K562 (cell line): ENCODE results near the gene MGAT4B. TPM values are rescaled to one million over a fixed set of nuclear protein-coding genes. Genes with fewer than 3 reads are reported as not detected.

Source experiments
- BMI1 ChIP-seq: fragments of 150-350 bp; IDR thresholded peaks from 2 replicates; pipeline ENCODE4 v1.6.1; 2014; ENCODE audit warnings: low read length
- CTBP1 ChIP-seq: fragments of 450-650 bp; IDR thresholded peaks from 2 replicates; pipeline ENCODE4 v1.6.1; 2016; ENCODE audit warnings: borderline replicate concordance
- DNMT1 ChIP-seq: fragments of 450-650 bp; IDR thresholded peaks from 2 replicates; pipeline ENCODE4 v1.6.1; 2016; ENCODE audit warnings: antibody characterized with exemption, mild to moderate bottlenecking
- EHMT2 ChIP-seq: fragments of 450-650 bp; IDR thresholded peaks from 2 replicates; pipeline ENCODE4 v1.6.1; 2018; ENCODE audit warnings: antibody characterized with exemption
- MAX ChIP-seq: sonication (generic); formaldehyde crosslinking; IDR thresholded peaks from 2 replicates; pipeline ENCODE4 v1.9.0; 2022; ENCODE audit warnings: mild to moderate bottlenecking, missing genetic modification reagents
- MBD2 ChIP-seq: sonication (generic); IDR thresholded peaks from 2 replicates; pipeline ENCODE4 v1.6.1; 2016; ENCODE audit warnings: low read depth, borderline replicate concordance
- MCM7 ChIP-seq, 2 experiments: fragments of 450-650 bp; IDR thresholded peaks; 2 replicates each; pipeline ENCODE4 v1.6.1; 2016 to 2018
- MEIS2 ChIP-seq: fragments of 450-650 bp; IDR thresholded peaks from 2 replicates; pipeline ENCODE4 v1.6.1; 2014; ENCODE audit warnings: mild to moderate bottlenecking; ENCODE audit not compliant: partially characterized antibody
- MGA ChIP-seq: fragments of 450-650 bp; IDR thresholded peaks from 2 replicates; pipeline ENCODE4 v1.6.1; 2016; ENCODE audit warnings: mild to moderate bottlenecking, moderate library complexity
- NKRF ChIP-seq: fragments of 450-650 bp; IDR thresholded peaks from 2 replicates; pipeline ENCODE4 v1.6.1; 2016; ENCODE audit warnings: borderline replicate concordance
- PKNOX1 ChIP-seq: fragments of 450-650 bp; IDR thresholded peaks from 2 replicates; pipeline ENCODE4 v1.6.1; 2016
- TARDBP ChIP-seq: fragments of 450-650 bp; IDR thresholded peaks from 2 replicates; pipeline ENCODE4 v1.6.1; 2016
- ZNF165 ChIP-seq: fragments of 250-450 bp; sonication (Bioruptor Pico); IDR thresholded peaks from 2 replicates; pipeline ENCODE4 v1.4.0; 2020; ENCODE audit warnings: borderline replicate concordance
- ZNF175 ChIP-seq: fragments of 200-800 bp; sonication (Bioruptor generic); IDR thresholded peaks from 2 replicates; pipeline ENCODE4 v1.6.1; 2016; ENCODE audit warnings: low read depth, mild to moderate bottlenecking, missing genetic modification characterization, missing compliant biosample characterization
- polyA plus RNA-seq, 8 experiments: library from polyadenylated mRNA; depleted of rRNA in 4 of 8; stranded (reverse) in 5 of 8; unstranded in 3 of 8; fragments of >200 nt; fragmentation: Nextera tagmentation in 2 of 8; fragmentation: Illumina TruSeq in 1 of 8; extraction: Ambion mirVana in 2 of 8; extraction: Trizol in 1 of 8; gene quantifications; 2 replicates each; pipeline versions ENCODE4 v1.2.1 to v1.2.3, GENCODE V29; 2011 to 2014; ENCODE audit warnings: inconsistent platforms in 1 of 8, missing spikeins in 1 of 8
- total RNA-seq, 7 experiments: library from RNA; depleted of rRNA in 6 of 7; stranded (reverse); fragments of >200 nt in 6 of 7; fragmentation: Illumina TruSeq in 2 of 7; extraction: Trizol in 2 of 7; gene quantifications; 2 replicates each; pipeline versions ENCODE4 v1.2.1 to v1.2.3, GENCODE V29; 2011 to 2021; ENCODE audit warnings: low replicate concordance in 1 of 7

MGAT4B gene
- total and polyA plus RNA-seq, 9 of the 15 experiments (the other 6 are each of a cell fraction or from before 2014, with no cell fraction given) = 0.34 to 133 (median 75.4) TPM

GRCh38 chr5:179762079-179762780 is 44.4 kb downstream of the MGAT4B start (continued):
- TF ChIP-seq PKNOX1 (peak; percentile 65), ZNF165 (CRISPR knock-in tag) (no peak), DNMT1 (no peak), MCM7 (IDR thresholded peaks at IDR 0.05) (no peak), MAX (CRISPR knock-in tag) (peak; percentile 54; the same call in 1 of the 2 replicates), MGA (no peak), NKRF (peak; percentile 74; the same call in 1 of the 2 replicates), CTBP1 (peak; percentile 86), TARDBP (no peak), MEIS2 (no peak), ZNF175 (CRISPR knock-in tag) (no peak), BMI1 (no peak), EHMT2 (0 out of 2 replicates have a peak, but pooled peaks have one; percentile 31), MBD2 (no peak)
